ENCODE results near the gene CRYGD.

The CRYGD gene

DNA sequence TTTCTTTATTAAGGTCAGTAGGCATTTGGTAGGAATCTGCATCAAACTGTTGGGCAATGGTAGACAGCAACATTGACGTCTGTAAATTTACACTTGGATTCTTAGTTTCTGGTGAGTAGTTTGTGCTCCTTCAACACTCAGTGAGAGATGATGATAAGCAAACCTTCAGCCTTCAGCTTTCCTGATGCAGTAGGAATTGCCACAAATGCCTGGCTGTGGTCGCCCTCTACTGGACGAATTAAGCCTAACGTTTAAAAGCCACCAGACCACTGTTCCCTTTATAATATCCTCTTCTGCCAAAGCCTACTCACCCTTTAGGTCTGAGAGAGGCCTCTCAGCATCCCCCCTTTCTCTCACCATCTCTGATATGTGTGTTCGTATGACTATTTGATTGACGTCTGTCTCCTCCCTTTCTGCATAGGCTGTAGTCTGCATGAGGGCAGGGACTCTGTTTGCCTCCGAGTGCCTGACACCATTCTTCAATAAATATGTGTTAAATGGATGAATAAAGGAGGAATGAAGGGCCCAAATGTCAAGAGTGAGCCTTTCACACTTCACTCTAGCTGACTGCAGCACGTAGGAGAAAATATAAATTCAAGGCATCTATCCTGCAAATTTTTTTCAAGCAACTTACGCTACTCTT lies 52.0 kb downstream of the CRYGD start:
- DNase-seq (ENCODE audit: low spot score), result peak; percentile 53
- TF ChIP-seq, protein P1, sequence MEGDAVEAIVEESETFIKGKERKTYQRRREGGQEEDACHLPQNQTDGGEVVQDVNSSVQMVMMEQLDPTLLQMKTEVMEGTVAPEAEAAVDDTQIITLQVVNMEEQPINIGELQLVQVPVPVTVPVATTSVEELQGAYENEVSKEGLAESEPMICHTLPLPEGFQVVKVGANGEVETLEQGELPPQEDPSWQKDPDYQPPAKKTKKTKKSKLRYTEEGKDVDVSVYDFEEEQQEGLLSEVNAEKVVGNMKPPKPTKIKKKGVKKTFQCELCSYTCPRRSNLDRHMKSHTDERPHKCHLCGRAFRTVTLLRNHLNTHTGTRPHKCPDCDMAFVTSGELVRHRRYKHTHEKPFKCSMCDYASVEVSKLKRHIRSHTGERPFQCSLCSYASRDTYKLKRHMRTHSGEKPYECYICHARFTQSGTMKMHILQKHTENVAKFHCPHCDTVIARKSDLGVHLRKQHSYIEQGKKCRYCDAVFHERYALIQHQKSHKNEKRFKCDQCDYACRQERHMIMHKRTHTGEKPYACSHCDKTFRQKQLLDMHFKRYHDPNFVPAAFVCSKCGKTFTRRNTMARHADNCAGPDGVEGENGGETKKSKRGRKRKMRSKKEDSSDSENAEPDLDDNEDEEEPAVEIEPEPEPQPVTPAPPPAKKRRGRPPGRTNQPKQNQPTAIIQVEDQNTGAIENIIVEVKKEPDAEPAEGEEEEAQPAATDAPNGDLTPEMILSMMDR (IDR thresholded peaks at IDR 0.05; ENCODE audit: extremely low read depth, missing control alignments), result peak; percentile 78
